NB4 (cell line): ENCODE results near the gene FADD.

Experiments used
- POLR2A ChIP-seq: IDR thresholded peaks from 2 replicates; pipeline ENCODE4 v1.6.1; 2011; ENCODE audit warnings: mild to moderate bottlenecking; ENCODE audit not compliant: insufficient read length; ENCODE audit errors: extremely low read depth
- TF ChIP-seq, protein P1 (sequence below): IDR thresholded peaks from one replicate; pipeline ENCODE4 v1.5.1; 2012; ENCODE audit warnings: low read depth, low read length
- TF ChIP-seq, protein P2 (sequence below): IDR thresholded peaks from 2 replicates; pipeline ENCODE4 v1.6.1; 2011; ENCODE audit warnings: low read depth, low read length

DNA sequence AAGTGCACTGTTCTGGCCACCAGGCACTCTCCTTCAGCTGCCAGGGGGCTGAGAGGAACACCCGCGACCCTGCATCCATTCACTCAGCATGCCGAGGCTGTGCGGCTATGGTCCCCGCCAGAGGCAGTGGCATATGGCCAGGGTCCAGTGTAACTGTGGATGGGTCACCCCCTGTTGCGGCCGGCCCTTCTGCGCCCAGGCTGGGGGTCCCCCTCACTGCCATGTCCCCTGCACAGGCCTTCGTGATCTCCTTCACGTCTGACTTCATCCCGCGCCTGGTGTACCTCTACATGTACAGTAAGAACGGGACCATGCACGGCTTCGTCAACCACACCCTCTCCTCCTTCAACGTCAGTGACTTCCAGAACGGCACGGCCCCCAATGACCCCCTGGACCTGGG, 20.8 kb upstream of the FADD start:
- TF ChIP-seq, protein P1, sequence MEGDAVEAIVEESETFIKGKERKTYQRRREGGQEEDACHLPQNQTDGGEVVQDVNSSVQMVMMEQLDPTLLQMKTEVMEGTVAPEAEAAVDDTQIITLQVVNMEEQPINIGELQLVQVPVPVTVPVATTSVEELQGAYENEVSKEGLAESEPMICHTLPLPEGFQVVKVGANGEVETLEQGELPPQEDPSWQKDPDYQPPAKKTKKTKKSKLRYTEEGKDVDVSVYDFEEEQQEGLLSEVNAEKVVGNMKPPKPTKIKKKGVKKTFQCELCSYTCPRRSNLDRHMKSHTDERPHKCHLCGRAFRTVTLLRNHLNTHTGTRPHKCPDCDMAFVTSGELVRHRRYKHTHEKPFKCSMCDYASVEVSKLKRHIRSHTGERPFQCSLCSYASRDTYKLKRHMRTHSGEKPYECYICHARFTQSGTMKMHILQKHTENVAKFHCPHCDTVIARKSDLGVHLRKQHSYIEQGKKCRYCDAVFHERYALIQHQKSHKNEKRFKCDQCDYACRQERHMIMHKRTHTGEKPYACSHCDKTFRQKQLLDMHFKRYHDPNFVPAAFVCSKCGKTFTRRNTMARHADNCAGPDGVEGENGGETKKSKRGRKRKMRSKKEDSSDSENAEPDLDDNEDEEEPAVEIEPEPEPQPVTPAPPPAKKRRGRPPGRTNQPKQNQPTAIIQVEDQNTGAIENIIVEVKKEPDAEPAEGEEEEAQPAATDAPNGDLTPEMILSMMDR: no peak
- TF ChIP-seq, protein P2, sequence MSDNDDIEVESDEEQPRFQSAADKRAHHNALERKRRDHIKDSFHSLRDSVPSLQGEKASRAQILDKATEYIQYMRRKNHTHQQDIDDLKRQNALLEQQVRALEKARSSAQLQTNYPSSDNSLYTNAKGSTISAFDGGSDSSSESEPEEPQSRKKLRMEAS: no peak
- TF ChIP-seq POLR2A: no peak
